ENCODE results near the gene UFC1.

- TF ChIP-seq CTCF (IDR thresholded peaks at IDR 0.05), result no peak
- TF ChIP-seq EZH2 (IDR thresholded peaks at IDR 0.05; ENCODE audit: borderline replicate concordance, insufficient read depth, low read depth, low read length, poor library complexity, severe bottlenecking), result no peak
These were observed 47.4 kb downstream of the UFC1 start for GRCh38 chr1:161200992-161201835.
